ENCODE data around the gene KIF7.
"Not testable (repeated sequence)": the region's sequence is repeated elsewhere in the genome, so short reads cannot be mapped to it uniquely, and the experiment has no call there.

KIF7 gene

GRCh38 chr15:89616228-89616627, 39.0 kb downstream of the KIF7 start:
- DNase-seq (ENCODE audit: low read depth, low spot score) = no peak

- no peak for DNase-seq (ENCODE audit: low read depth, low spot score)
These were observed 40.1 kb downstream of the KIF7 start for GRCh38 chr15:89615135-89615534.

- DNase-seq (ENCODE audit: low read depth, low spot score) = no peak
These were observed 41.1 kb downstream of the KIF7 start for GRCh38 chr15:89614164-89614563.

- no peak for DNase-seq (ENCODE audit: low read depth, low spot score)
These were observed 42.2 kb downstream of the KIF7 start for GRCh38 chr15:89613031-89613430.

GRCh38 chr15:89611317-89611716, 44.0 kb downstream of the KIF7 start:
- DNase-seq (ENCODE audit: low read depth, low spot score) = no peak

GRCh38 chr15:89599021-89599420, 56.2 kb downstream of the KIF7 start:
- DNase-seq (ENCODE audit: low read depth, low spot score) = no peak

GRCh38 chr15:89593018-89593417, 62.2 kb downstream of the KIF7 start:
- DNase-seq (ENCODE audit: low read depth, low spot score) = no peak

GRCh38 chr15:89591834-89592233, 63.4 kb downstream of the KIF7 start:
- DNase-seq (ENCODE audit: low read depth, low spot score) = no peak

- DNase-seq (ENCODE audit: low read depth, low spot score) = no peak
These were observed 67.3 kb downstream of the KIF7 start for GRCh38 chr15:89587955-89588354.

- DNase-seq (ENCODE audit: low read depth, low spot score) = no peak
These were observed 68.6 kb downstream of the KIF7 start for GRCh38 chr15:89586651-89587050.

- not testable (repeated sequence) for DNase-seq (ENCODE audit: low read depth, low spot score)
These were observed 74.5 kb downstream of the KIF7 start for GRCh38 chr15:89580747-89581146.

- DNase-seq (ENCODE audit: low read depth, low spot score) = no peak
These were observed 77.1 kb downstream of the KIF7 start for GRCh38 chr15:89578146-89578545.
